ENCODE results near the gene TJP3. TPM values are rescaled to one million over a fixed set of nuclear protein-coding genes. Genes with fewer than 3 reads are reported as not detected.
"Not testable (repeated sequence)": the region's sequence is repeated elsewhere in the genome, so short reads cannot be mapped to it uniquely, and the experiment has no call there.

TJP3 gene
- total and polyA plus RNA-seq, 2 donors from 2014 or later = 26.5 to 32.5 TPM

GRCh38 chr19:3762130-3762473, 53.9 kb downstream of the TJP3 start:
- Histone ChIP-seq H3K4me3 (ENCODE audit: low read length in 3 of 3) (peak overlapping the region; percentile 90 to 96 (median 92)), H3K9ac (ENCODE audit: low read length in 3 of 3) (peak overlapping the region in 1 of 3 donors; percentile 95), H3K36me3 (ENCODE audit: control insufficient read depth in 2 of 3, insufficient read depth in 3 of 3, low read length in 3 of 3) (peaks cover 0 to 9% (median 2%) of the 10 kb centered on the region in 3 donors), H3K9me3 (ENCODE audit: control insufficient read depth in 2 of 3, insufficient read depth in 1 of 3, low read length in 3 of 3) (no peaks in the 10 kb centered on the region), H3K4me1 (ENCODE audit: control insufficient read depth in 2 of 3, insufficient read depth in 2 of 3, low read depth in 1 of 3, low read length in 3 of 3) (peaks cover 0 to 18% (median 3%) of the 10 kb centered on the region in 3 donors), H3K27ac (ENCODE audit: low read depth in 2 of 2, low read length in 2 of 2) (peak overlapping the region; percentile 99), H3K27me3 (ENCODE audit: control insufficient read depth, insufficient read depth, low read length) (no peaks in the 10 kb centered on the region)
- no peak for FAIRE-seq
- no peak for DNase-seq
- no peak for TF ChIP-seq CTCF (IDR thresholded peaks at IDR 0.05; ENCODE audit: borderline replicate concordance, extremely low read depth, insufficient read depth)
- intact Hi-C loops (cut with DNase I) = no loop called here

GRCh38 chr19:3762501-3763459, 54.6 kb downstream of the TJP3 start, which contains the start of gene MRPL54:
Gene MRPL54 (plus strand): TSS chr19:3762682. CDS start chr19:3762701, 19 bp downstream.
- Histone ChIP-seq H3K4me1 (ENCODE audit: control insufficient read depth in 2 of 3, insufficient read depth in 2 of 3, low read depth in 1 of 3, low read length in 3 of 3) (peaks cover 0 to 18% (median 3%) of the 10 kb centered on the region in 3 donors), H3K9me3 (ENCODE audit: control insufficient read depth in 2 of 3, insufficient read depth in 1 of 3, low read length in 3 of 3) (no peaks in the 10 kb centered on the region), H3K4me3 (ENCODE audit: low read length in 3 of 3) (peak within 1 kb of the TSS; percentile 92 to 96 (median 93)), H3K36me3 (ENCODE audit: control insufficient read depth in 2 of 3, insufficient read depth in 3 of 3, low read length in 3 of 3) (peaks cover 0 to 9% (median 2%) of the 10 kb centered on the region in 3 donors), H3K9ac (ENCODE audit: low read length in 3 of 3) (peak within 1 kb of the TSS; percentile 79 to 98 (median 94)), H3K27me3 (ENCODE audit: control insufficient read depth, insufficient read depth, low read length) (no peaks in the 10 kb centered on the region), H3K27ac (ENCODE audit: low read depth in 2 of 2, low read length in 2 of 2) (peak within 1 kb of the TSS; percentile 99)
- intact Hi-C loops (cut with DNase I) = no loop called here
- DNase-seq (peak; percentile 99 to 100 (median 100)), FAIRE-seq (peak; percentile 70)
- TF ChIP-seq CTCF (IDR thresholded peaks at IDR 0.05; ENCODE audit: borderline replicate concordance, extremely low read depth, insufficient read depth) = no peak

- DNase-seq (no peak), FAIRE-seq (no peak)
- Histone ChIP-seq H3K9ac (ENCODE audit: low read length in 3 of 3) (no peak overlapping the region), H3K9me3 (ENCODE audit: control insufficient read depth in 2 of 3, insufficient read depth in 1 of 3, low read length in 3 of 3) (no peaks in the 10 kb centered on the region), H3K27ac (ENCODE audit: low read depth in 2 of 2, low read length in 2 of 2) (no peak overlapping the region), H3K36me3 (ENCODE audit: control insufficient read depth in 2 of 3, insufficient read depth in 3 of 3, low read length in 3 of 3) (peaks cover 0 to 9% (median 2%) of the 10 kb centered on the region in 3 donors), H3K4me1 (ENCODE audit: control insufficient read depth in 2 of 3, insufficient read depth in 2 of 3, low read depth in 1 of 3, low read length in 3 of 3) (peaks cover 0 to 11% (median 3%) of the 10 kb centered on the region in 3 donors), H3K27me3 (ENCODE audit: control insufficient read depth, insufficient read depth, low read length) (no peaks in the 10 kb centered on the region), H3K4me3 (ENCODE audit: low read length in 3 of 3) (no peak overlapping the region)
- intact Hi-C loops (cut with DNase I) = no loop called here
- TF ChIP-seq CTCF (IDR thresholded peaks at IDR 0.05; ENCODE audit: borderline replicate concordance, extremely low read depth, insufficient read depth) = no peak
Observed at GRCh38 chr19:3765121-3765520, 56.9 kb downstream of the TJP3 start.

GRCh38 chr19:3765757-3766156, 57.6 kb downstream of the TJP3 start:
- H3K27ac ChIP-seq (ENCODE audit: low read depth in 2 of 2, low read length in 2 of 2); H3K4me1 ChIP-seq (ENCODE audit: control insufficient read depth in 2 of 3, insufficient read depth in 2 of 3, low read depth in 1 of 3, low read length in 3 of 3); H3K9ac ChIP-seq (ENCODE audit: low read length in 3 of 3); H3K9me3 ChIP-seq (ENCODE audit: control insufficient read depth in 2 of 3, insufficient read depth in 1 of 3, low read length in 3 of 3); H3K4me3 ChIP-seq (ENCODE audit: low read length in 3 of 3); DNase-seq; H3K27me3 ChIP-seq (ENCODE audit: control insufficient read depth, insufficient read depth, low read length); FAIRE-seq; H3K36me3 ChIP-seq (ENCODE audit: control insufficient read depth in 2 of 3, insufficient read depth in 3 of 3, low read length in 3 of 3); intact Hi-C loops (cut with DNase I): not testable (repeated sequence)
